ENCODE data around the gene IGSF6.

DNA sequence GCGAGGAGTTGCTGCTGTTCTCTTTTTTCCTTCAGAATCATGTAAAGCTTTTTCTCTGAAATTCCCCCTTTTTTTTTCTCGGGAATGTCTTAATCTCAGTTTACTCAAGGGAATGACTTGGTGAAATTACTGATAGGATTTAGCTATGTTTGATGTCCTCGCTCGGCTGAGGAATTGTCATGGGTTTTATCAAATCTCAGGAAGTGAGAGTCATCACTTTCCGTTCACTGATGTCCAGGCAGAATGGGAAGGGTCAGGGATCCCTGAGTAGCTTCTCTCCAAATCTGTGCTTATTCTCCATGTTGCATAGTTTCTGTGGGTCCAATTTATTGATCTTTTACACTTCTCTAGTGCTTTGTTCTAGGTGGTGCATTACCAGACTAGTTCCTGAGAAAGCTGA lies 6.3 kb downstream of the IGSF6 start:
- TF ChIP-seq POLR2A (IDR thresholded peaks at IDR 0.05; ENCODE audit: low read length) (no peak), GATA1 (IDR thresholded peaks at IDR 0.05; ENCODE audit: low read depth, low read length) (no peak)
